Measurements from ENCODE around the gene ADORA2B.
"Not testable (repeated sequence)": the region's sequence is repeated elsewhere in the genome, so short reads cannot be mapped to it uniquely, and the experiment has no call there.

ADORA2B gene

GRCh38 chr17:15936481-15936880 is 8.4 kb upstream of the ADORA2B start:
- not testable (repeated sequence) for H3K36me3 Mint-ChIP-seq (ENCODE audit: low read depth); H3K27me3 Mint-ChIP-seq (ENCODE audit: low read depth); H3K4me3 Mint-ChIP-seq; H3K9me3 Mint-ChIP-seq; H3K4me1 Mint-ChIP-seq (ENCODE audit: low read depth); H3K27ac Mint-ChIP-seq

GRCh38 chr17:15941781-15942180 is 3.1 kb upstream of the ADORA2B start:
- no peaks in the 10 kb centered on the region for H3K36me3 Mint-ChIP-seq (ENCODE audit: low read depth)
- H3K4me3 Mint-ChIP-seq = no peak overlapping the region
- no peaks in the 10 kb centered on the region for H3K9me3 Mint-ChIP-seq
- no peak overlapping the region for H3K27ac Mint-ChIP-seq
- H3K4me1 Mint-ChIP-seq (ENCODE audit: low read depth) = peaks cover 8% of the 10 kb centered on the region
- peaks cover 37% of the 10 kb centered on the region for H3K27me3 Mint-ChIP-seq (ENCODE audit: low read depth)

- Mint-ChIP-seq H3K4me3 (no peak overlapping the region), H3K27ac (no peak overlapping the region), H3K4me1 (ENCODE audit: low read depth) (peaks cover 8% of the 10 kb centered on the region), H3K9me3 (no peaks in the 10 kb centered on the region), H3K36me3 (ENCODE audit: low read depth) (no peaks in the 10 kb centered on the region), H3K27me3 (ENCODE audit: low read depth) (peaks cover 43% of the 10 kb centered on the region)
These were observed 2.6 kb upstream of the ADORA2B start for GRCh38 chr17:15942207-15942833.

DNA sequence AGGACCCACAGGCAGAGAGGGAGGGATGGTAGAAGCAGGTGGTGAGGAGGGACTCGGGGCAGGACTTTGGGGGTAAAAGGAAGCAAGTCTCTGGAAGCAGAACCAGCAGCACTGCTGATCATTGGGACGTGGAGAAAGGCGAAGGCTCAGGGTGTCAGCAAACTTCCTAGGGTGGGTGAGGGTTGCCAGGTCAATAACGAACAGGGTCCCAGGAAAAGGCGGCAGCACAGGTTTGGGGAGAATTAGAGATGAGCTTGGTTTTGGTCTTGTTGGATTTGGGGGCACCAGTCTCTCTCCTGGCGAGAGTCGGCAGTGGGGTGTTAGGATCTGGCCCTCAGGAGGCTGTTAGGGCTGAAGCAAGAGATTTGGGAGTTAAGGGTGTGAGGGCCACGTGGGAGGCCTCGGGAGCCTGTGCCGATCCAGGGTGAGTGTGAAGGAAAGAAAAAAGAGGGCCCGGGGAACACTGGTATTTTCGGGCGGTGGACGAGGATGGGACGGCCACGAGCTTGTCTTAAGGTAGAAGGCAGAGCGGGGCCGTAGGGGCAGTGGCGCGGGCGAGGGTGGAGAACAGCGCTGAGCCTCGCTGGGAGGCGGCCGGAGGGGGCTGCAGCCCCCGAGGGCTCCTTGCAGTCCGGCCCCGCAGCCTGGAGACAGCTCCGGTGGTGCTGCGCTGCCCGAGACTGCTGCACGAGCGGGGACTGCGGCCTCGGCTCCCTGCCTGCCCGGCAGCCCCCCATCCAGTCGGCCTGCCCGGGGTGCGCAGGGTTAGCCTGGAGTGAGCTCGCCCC is 765 bp upstream of the ADORA2B start:
- peaks cover 50% of the 10 kb centered on the region for H3K27me3 Mint-ChIP-seq (ENCODE audit: low read depth)
- H3K27ac Mint-ChIP-seq = no peak overlapping the region

GRCh38 chr17:15945527-15946191 is 729 bp downstream of the ADORA2B start:
- H3K36me3 Mint-ChIP-seq (ENCODE audit: low read depth) = no peaks in the 10 kb centered on the region
- H3K27me3 Mint-ChIP-seq (ENCODE audit: low read depth) = peaks cover 59% of the 10 kb centered on the region
- peak overlapping the region; percentile 63 for H3K4me3 Mint-ChIP-seq
- H3K27ac Mint-ChIP-seq = no peak overlapping the region
- peaks cover 8% of the 10 kb centered on the region for H3K4me1 Mint-ChIP-seq (ENCODE audit: low read depth)
- no peaks in the 10 kb centered on the region for H3K9me3 Mint-ChIP-seq

More for the DNA sequence above, 765 bp upstream of the ADORA2B start:
- peaks cover 8% of the 10 kb centered on the region for H3K4me1 Mint-ChIP-seq (ENCODE audit: low read depth)
- peak overlapping the region; percentile 75 for H3K4me3 Mint-ChIP-seq
- no peaks in the 10 kb centered on the region for H3K9me3 Mint-ChIP-seq
- H3K36me3 Mint-ChIP-seq (ENCODE audit: low read depth) = no peaks in the 10 kb centered on the region

DNA sequence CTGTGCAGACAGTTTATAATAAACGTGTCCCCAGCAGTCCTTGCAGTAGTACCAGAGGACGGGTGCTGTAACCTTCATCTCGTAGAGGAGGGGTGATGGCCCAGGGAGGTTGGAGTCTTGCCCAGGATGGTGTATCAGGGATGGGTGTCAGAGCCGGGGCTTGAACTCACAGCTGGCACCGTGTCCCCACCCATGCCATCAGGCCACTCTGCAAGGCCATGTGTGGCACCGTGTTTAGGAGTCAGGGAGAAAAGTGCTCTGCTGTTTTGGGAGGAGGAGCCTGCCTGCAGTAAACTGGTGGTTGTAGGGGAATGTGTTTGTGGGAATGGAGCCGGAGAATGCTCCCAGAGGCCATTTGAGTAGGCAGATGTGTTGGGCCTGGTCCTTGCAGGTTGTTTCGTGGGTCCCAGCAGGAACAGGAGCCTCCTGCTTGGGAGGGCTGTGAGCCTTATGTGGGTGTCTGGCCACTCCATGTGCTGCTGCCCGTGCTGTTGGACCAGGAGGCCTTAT is 1.7 kb downstream of the ADORA2B start:
- Mint-ChIP-seq H3K4me1 (ENCODE audit: low read depth) (peaks cover 8% of the 10 kb centered on the region), H3K4me3 (no peak overlapping the region), H3K9me3 (no peaks in the 10 kb centered on the region), H3K27me3 (ENCODE audit: low read depth) (peaks cover 62% of the 10 kb centered on the region), H3K27ac (no peak overlapping the region), H3K36me3 (ENCODE audit: low read depth) (no peaks in the 10 kb centered on the region)

- H3K9me3 Mint-ChIP-seq = no peaks in the 10 kb centered on the region
- H3K4me1 Mint-ChIP-seq (ENCODE audit: low read depth) = peaks cover 8% of the 10 kb centered on the region
- no peak overlapping the region for H3K4me3 Mint-ChIP-seq
- no peaks in the 10 kb centered on the region for H3K36me3 Mint-ChIP-seq (ENCODE audit: low read depth)
- no peak overlapping the region for H3K27ac Mint-ChIP-seq
- peaks cover 63% of the 10 kb centered on the region for H3K27me3 Mint-ChIP-seq (ENCODE audit: low read depth)
These were observed 2.3 kb downstream of the ADORA2B start for GRCh38 chr17:15947271-15947670.

DNA sequence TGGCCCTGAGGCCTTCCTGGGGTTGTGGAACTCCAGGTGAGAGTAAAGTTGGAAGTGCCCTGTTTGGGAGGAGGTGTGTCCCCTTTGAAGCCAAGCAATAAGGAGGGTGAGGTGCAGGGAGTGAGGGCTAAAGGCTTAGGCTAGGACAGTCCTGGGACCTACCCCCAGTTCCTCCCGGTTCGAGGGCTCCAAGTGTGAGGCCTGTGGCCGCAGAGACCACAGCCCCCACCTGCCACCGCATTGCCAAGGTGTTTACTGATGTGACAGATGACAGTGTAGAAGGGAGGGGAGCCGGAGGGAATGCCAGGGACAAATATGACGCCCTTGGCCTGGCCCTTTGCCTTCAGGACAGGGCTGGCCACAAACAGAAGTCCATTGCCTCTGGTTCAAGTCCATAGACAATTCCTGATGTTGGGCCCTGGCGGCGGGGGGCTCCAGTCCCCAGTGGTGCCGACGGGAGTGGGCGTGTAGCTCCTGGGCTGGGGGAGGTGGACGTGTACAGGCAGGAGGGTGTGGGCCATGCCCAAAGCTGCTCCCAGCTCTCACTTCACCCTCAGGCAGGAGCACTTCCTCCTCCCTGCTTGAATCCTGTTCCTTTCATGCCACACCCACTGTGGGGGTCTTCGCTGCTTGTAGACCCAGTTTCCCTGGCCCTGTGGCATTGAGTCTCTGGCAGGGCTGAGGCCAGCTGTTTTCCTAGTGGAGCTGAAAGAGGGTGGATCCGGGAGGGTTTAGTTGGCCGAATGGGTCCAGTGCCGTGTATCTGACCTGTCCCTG is 3.2 kb downstream of the ADORA2B start:
- H3K9me3 Mint-ChIP-seq = no peaks in the 10 kb centered on the region
- peaks cover 9% of the 10 kb centered on the region for H3K4me1 Mint-ChIP-seq (ENCODE audit: low read depth)
- H3K4me3 Mint-ChIP-seq = no peak overlapping the region
- peaks cover 65% of the 10 kb centered on the region for H3K27me3 Mint-ChIP-seq (ENCODE audit: low read depth)
- H3K36me3 Mint-ChIP-seq (ENCODE audit: low read depth) = no peaks in the 10 kb centered on the region
- H3K27ac Mint-ChIP-seq = no peak overlapping the region

GRCh38 chr17:15951368-15952047 is 6.6 kb downstream of the ADORA2B start:
- Mint-ChIP-seq H3K36me3 (ENCODE audit: low read depth) (no peaks in the 10 kb centered on the region), H3K27me3 (ENCODE audit: low read depth) (peaks cover 58% of the 10 kb centered on the region), H3K4me1 (ENCODE audit: low read depth) (peaks cover 1% of the 10 kb centered on the region), H3K4me3 (no peak overlapping the region), H3K27ac (no peak overlapping the region), H3K9me3 (no peaks in the 10 kb centered on the region)

DNA sequence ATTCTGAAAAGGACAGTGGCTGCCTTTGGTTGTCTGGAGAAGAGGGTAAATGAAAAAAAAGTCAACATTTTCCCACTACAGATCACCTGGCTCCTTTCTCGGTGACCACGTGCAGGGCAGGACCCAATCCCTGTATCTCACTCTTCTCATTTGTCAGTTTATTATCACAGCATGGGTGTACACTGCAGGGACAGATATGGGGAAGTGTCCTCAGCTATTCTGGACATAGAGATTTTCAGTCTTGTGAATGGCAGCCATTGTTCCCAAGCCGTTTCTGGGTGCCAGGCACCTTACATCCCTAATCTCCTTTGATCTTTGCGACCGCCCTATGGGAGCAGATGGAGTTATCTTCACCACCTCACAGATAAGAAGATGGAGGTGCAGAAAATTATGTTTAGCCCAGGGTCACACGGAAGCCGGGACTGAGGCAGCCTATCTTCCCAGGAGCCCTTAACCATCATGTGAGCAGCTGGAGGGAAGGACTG is 7.2 kb downstream of the ADORA2B start:
- H3K27me3 Mint-ChIP-seq (ENCODE audit: low read depth) = peaks cover 58% of the 10 kb centered on the region
- no peaks in the 10 kb centered on the region for H3K9me3 Mint-ChIP-seq
- no peak overlapping the region for H3K27ac Mint-ChIP-seq
- peaks cover 5% of the 10 kb centered on the region for H3K4me1 Mint-ChIP-seq (ENCODE audit: low read depth)
- no peaks in the 10 kb centered on the region for H3K36me3 Mint-ChIP-seq (ENCODE audit: low read depth)
- no peak overlapping the region for H3K4me3 Mint-ChIP-seq

DNA sequence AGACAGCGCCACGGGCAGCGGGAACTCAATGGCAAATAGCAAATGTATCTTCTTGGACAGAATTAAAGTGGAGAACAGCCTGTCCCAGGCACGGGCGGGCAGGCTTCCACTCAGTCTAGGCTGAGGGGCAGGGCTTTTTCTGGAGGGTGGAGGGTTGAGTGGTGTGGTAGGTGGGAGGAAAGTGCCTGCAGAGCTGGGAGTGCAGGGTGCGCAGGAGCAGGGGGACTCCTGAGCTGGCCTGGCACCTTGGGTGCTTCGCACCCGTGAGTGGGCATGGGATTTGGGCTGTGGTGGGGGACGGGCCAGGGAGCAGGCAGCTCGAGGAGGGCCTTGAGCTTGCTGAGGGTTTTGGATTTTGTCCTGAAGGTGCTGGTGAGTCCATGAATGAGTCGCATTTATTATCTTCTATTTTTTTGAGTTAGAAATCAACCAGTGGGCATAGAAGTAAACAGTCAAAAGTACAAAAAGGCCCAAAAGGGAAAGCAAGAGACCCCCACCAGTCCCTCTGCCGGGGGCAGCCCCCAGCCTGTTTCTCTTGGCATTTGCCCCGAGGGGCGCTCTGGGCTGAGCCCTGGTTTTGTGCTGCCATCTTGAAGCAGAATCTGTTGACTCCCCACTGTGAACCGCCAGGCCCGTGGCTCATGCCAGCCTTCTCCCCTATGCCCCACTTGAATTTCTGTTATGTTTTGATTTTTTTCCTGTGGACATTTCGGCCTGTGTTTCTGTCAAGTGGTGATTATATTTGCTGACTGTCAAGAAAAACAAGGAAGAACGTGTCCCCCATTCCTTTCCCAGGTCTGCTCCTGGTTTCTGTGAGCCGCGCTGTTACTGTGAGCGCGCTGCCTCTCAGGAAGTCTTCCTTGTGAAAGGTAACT is 8.2 kb downstream of the ADORA2B start:
- Mint-ChIP-seq H3K4me3 (no peak overlapping the region), H3K27me3 (ENCODE audit: low read depth) (peaks cover 60% of the 10 kb centered on the region), H3K27ac (no peak overlapping the region), H3K4me1 (ENCODE audit: low read depth) (peaks cover 7% of the 10 kb centered on the region), H3K36me3 (ENCODE audit: low read depth) (no peaks in the 10 kb centered on the region), H3K9me3 (no peaks in the 10 kb centered on the region)

- peaks cover 16% of the 10 kb centered on the region for H3K4me1 Mint-ChIP-seq (ENCODE audit: low read depth)
- no peak overlapping the region for H3K27ac Mint-ChIP-seq
- H3K4me3 Mint-ChIP-seq = no peak overlapping the region
- no peaks in the 10 kb centered on the region for H3K9me3 Mint-ChIP-seq
- peaks cover 68% of the 10 kb centered on the region for H3K27me3 Mint-ChIP-seq (ENCODE audit: low read depth)
- H3K36me3 Mint-ChIP-seq (ENCODE audit: low read depth) = no peaks in the 10 kb centered on the region
These were observed 9.3 kb downstream of the ADORA2B start for GRCh38 chr17:15954222-15954621.

All from T-helper 1 cell treated with Interleukin-12 subunit alpha and Interleukin-12 subunit beta and Interleukin-4 antibody, amounts not matched to agents 30 μg/mL and 1 μg/mL, for 36 hours (primary cell).